Thyroid gland (tissue), 4 donors: ENCODE measurements around the gene LUZP2. TPM values are rescaled to one million over a fixed set of nuclear protein-coding genes. Genes with fewer than 3 reads are reported as not detected.
A peak's percentile ranks its signal among the peaks of the same experiment; 100 is the strongest.

Experiments used
- DNase-seq, 2 donors: peaks; one replicate each; pipeline ENCODE4 v3.0.0-alpha.2; 2019
- H3K27ac ChIP-seq, 3 donors: fragments of 200-600 bp; sonication (generic); 1 replicate in 2 of 3; 2 replicates in 1 of 3; pipeline ENCODE4 v1.5.1; 2016 to 2019; ENCODE audit warnings: mild to moderate bottlenecking in 1 of 3, moderate library complexity in 1 of 3
- H3K27me3 ChIP-seq: fragments of 200-600 bp; sonication (generic); one replicate; pipeline ENCODE4 v1.5.1; 2019
- H3K36me3 ChIP-seq, 2 donors: fragments of 200-600 bp; sonication (generic); one replicate each; pipeline ENCODE4 v1.5.1; 2016 to 2019
- H3K4me1 ChIP-seq, 2 donors: fragments of 200-600 bp; sonication (generic); one replicate each; pipeline ENCODE4 v1.5.1; 2017 to 2019
- H3K4me3 ChIP-seq, 3 donors: fragments of 200-600 bp; sonication (generic); replicated peaks in 1 of 3; 1 replicate in 2 of 3; 2 replicates in 1 of 3; pipeline ENCODE4 v1.5.1; 2016; ENCODE audit warnings: mild to moderate bottlenecking in 1 of 3
- H3K9me3 ChIP-seq: fragments of 200-600 bp; sonication (generic); one replicate; pipeline ENCODE4 v1.5.1; 2017
- POLR2A ChIP-seq, 2 donors: fragments of 450-650 bp; IDR thresholded peaks; one replicate each; pipeline ENCODE4 v1.6.1; 2017; ENCODE audit warnings: antibody characterized with exemption in 2 of 2, mild to moderate bottlenecking in 2 of 2, moderate library complexity in 1 of 2
- WGBS, 2 donors: methylation state at CpG; one replicate each; pipeline ENCODE4 v1.1.5; 2017; 5-methylcytosine and 5-hydroxymethylcytosine counted together
- intact Hi-C: fragments of 100-400 bp; cut with DNase I; formaldehyde crosslinking; loops from one replicate; pipeline ENCODE4 v1.15.1; 2023
- total RNA-seq, 4 donors: library from RNA; depleted of rRNA; stranded (reverse); fragments of >200 nt; gene quantifications; one replicate each; pipeline ENCODE4 v1.2.3, GENCODE V29; 2016
- TF ChIP-seq, protein P1 (sequence below), 6 experiments: fragments of 200-600 bp in 3 of 6; fragments of 450-650 bp in 3 of 6; sonication (generic) in 3 of 6; IDR thresholded peaks; one replicate each; pipeline ENCODE4 v1.5.1; 2016 to 2019; ENCODE audit warnings: antibody characterized with exemption in 6 of 6, mild to moderate bottlenecking in 2 of 6, inconsistent platforms in 1 of 6, moderate library complexity in 1 of 6

Gene LUZP2
- total RNA-seq, 4 donors from 2014 or later: not detected

DNA sequence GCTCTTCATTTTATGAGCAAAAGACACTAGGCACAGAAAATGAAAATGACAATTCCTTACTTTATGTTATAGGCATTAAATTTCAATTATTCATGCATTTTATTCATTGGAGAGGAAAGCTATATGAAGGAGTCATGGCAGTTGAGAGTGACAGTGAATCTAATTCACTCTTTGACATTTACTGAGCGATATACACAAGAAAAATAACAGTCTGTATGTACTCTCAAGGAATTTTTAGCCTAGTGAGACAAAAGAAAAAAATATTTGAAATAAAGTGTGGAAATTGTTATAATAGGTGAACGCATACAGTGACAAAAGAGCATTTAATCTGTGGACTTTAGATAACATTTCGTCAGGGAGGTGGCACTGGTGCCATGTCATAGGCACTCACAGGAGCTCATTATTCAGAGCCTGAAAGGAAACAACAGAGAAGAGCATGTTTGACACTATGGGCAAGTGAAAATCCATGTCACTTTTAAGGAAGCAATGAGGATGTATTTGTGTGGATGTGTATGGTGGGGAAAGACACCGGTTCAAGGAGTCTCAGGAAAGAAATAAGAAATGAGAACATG lies 323.1 kb downstream of the LUZP2 start:
- Histone ChIP-seq H3K4me1 (no peaks in the 10 kb centered on the region), H3K9me3 (no peaks in the 10 kb centered on the region), H3K36me3 (no peaks in the 10 kb centered on the region), H3K27me3 (no peaks in the 10 kb centered on the region), H3K4me3 (no peak overlapping the region), H3K27ac (no peak overlapping the region)
- WGBS, 2 donors: 72 to 80% methylated on average over 4 of the region's 4 CpGs
- intact Hi-C loops: no loop called here
- no peak for DNase-seq
- TF ChIP-seq, protein P1, sequence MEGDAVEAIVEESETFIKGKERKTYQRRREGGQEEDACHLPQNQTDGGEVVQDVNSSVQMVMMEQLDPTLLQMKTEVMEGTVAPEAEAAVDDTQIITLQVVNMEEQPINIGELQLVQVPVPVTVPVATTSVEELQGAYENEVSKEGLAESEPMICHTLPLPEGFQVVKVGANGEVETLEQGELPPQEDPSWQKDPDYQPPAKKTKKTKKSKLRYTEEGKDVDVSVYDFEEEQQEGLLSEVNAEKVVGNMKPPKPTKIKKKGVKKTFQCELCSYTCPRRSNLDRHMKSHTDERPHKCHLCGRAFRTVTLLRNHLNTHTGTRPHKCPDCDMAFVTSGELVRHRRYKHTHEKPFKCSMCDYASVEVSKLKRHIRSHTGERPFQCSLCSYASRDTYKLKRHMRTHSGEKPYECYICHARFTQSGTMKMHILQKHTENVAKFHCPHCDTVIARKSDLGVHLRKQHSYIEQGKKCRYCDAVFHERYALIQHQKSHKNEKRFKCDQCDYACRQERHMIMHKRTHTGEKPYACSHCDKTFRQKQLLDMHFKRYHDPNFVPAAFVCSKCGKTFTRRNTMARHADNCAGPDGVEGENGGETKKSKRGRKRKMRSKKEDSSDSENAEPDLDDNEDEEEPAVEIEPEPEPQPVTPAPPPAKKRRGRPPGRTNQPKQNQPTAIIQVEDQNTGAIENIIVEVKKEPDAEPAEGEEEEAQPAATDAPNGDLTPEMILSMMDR (IDR thresholded peaks at IDR 0.05): no peak
- TF ChIP-seq POLR2A (IDR thresholded peaks at IDR 0.05): no peak

DNA sequence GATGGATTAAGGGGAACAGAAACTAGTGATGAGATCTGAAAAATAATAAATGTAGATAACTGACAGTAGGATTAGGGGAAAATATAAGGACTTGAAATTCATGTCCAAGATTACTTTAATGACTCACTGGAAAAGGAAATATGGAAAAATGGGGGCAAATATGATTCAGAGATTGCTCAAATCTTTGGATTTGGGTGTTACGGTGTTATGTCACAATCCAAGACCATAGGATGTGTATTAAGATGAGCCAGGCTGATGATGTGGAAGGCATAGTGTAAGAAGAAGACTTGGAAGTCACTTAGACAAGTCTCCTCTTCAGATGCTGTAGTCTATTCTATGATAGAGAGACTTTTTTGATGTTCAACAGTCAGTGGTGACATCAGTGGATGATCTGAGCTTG lies 323.7 kb downstream of the LUZP2 start:
- TF ChIP-seq POLR2A (IDR thresholded peaks at IDR 0.05): no peak
- no peak overlapping the region for H3K27ac ChIP-seq
- no peak overlapping the region for H3K4me3 ChIP-seq
- no peaks in the 10 kb centered on the region for H3K36me3 ChIP-seq
- H3K4me1 ChIP-seq: no peaks in the 10 kb centered on the region
- WGBS, 2 donors: 93 to 94% methylated on average over 1 of the region's 1 CpG
- H3K27me3 ChIP-seq: no peaks in the 10 kb centered on the region
- no peak for DNase-seq
- intact Hi-C loops: no loop called here
- no peaks in the 10 kb centered on the region for H3K9me3 ChIP-seq

DNA sequence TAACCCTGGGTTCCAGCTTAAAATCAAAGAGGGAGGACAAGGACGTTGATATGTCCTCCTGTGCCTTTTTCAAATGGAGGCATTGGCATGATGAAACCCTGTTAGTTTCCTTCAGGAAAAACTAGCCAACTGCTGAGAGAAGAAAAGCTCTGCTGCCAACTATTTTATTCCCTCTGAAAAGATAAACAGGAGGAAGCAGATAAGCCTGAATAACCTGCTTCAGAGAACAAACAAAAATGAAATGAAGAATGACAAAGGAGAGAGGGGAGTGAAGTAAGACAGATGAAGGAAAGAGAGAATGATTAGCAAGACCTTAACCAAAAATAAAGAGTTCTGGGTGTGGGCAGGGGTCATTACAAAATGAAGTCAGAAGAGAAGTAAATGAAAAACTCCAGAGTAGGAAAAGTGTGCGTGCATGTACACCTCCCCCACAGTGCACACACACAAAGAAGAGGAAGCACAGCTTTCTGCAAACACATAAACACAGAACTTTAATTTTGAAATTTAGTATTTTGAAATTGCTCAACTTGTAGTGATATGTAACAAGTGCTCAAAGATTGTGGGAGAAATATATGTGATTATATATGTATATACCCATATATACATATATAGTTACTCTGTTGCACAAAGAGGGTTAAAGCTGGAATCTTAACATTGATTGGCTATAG lies 332.2 kb downstream of the LUZP2 start:
- intact Hi-C loops: no loop called here
- WGBS, 2 donors: 32 to 45% methylated on average over 2 of the region's 2 CpGs

DNA sequence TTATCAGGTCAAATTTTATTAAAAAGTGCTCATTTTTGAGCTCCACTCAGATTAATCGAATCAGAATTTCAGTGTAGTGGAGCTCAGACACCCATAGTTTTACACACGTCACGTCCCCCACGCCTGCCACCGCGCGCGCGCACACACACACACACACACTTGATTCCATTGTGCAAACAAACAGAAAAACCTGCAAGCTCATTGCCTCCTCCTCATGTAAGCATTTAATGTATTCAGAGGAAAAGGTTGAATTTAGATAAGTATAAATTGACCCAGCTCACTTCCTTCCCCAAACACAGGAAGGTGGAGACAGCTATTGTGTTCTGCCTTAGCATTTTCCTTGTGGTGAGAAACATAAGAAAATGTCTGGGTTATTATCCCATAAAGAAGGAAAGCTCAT lies 336.7 kb downstream of the LUZP2 start:
- intact Hi-C loops: no loop called here
- TF ChIP-seq, protein P1 (IDR thresholded peaks at IDR 0.05): no peak
- TF ChIP-seq POLR2A (IDR thresholded peaks at IDR 0.05): no peak
- no peak for DNase-seq
- Histone ChIP-seq H3K27ac (no peak overlapping the region), H3K4me1 (no peaks in the 10 kb centered on the region), H3K9me3 (no peaks in the 10 kb centered on the region), H3K27me3 (no peaks in the 10 kb centered on the region), H3K36me3 (no peaks in the 10 kb centered on the region), H3K4me3 (no peak overlapping the region)
- WGBS, 2 donors: 61 to 68% methylated on average over 9 of the region's 9 CpGs

More for the DNA sequence above, 332.2 kb downstream of the LUZP2 start:
- no peak overlapping the region for H3K4me3 ChIP-seq
- H3K9me3 ChIP-seq: no peaks in the 10 kb centered on the region
- H3K27me3 ChIP-seq: no peaks in the 10 kb centered on the region
- H3K36me3 ChIP-seq: no peaks in the 10 kb centered on the region
- H3K4me1 ChIP-seq: no peaks in the 10 kb centered on the region
- H3K27ac ChIP-seq: peak overlapping the region in 1 of 3 donors; percentile 51
- no peak for DNase-seq
- TF ChIP-seq POLR2A (IDR thresholded peaks at IDR 0.05): no peak

DNA sequence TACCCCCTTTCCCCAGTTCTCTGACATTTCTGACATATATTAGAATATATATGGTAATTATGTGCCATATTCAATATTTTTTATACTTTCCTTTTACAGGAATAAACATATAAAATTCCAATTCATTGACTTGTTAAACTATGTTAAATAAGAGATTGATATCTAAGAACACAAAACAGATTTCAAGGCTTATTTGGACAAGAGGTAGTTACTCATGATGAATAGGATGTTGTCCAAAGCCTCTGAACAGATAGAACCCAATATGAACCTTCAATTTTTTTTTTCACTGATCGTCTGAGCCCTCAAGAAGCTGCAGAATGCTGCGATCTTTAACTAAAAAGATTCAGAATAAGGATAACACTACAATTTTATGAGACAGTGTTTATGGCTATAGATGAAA lies 340.3 kb downstream of the LUZP2 start:
- no peaks in the 10 kb centered on the region for H3K27me3 ChIP-seq
- no peak for DNase-seq
- H3K4me3 ChIP-seq: no peak overlapping the region
- H3K27ac ChIP-seq: no peak overlapping the region
- TF ChIP-seq, protein P1 (IDR thresholded peaks at IDR 0.05): no peak
- no peak for TF ChIP-seq POLR2A (IDR thresholded peaks at IDR 0.05)
- no peaks in the 10 kb centered on the region for H3K4me1 ChIP-seq
- H3K36me3 ChIP-seq: no peaks in the 10 kb centered on the region
- intact Hi-C loops: no loop called here
- H3K9me3 ChIP-seq: no peaks in the 10 kb centered on the region
- WGBS, 2 donors: 63 to 69% methylated on average over 2 of the region's 2 CpGs

DNA sequence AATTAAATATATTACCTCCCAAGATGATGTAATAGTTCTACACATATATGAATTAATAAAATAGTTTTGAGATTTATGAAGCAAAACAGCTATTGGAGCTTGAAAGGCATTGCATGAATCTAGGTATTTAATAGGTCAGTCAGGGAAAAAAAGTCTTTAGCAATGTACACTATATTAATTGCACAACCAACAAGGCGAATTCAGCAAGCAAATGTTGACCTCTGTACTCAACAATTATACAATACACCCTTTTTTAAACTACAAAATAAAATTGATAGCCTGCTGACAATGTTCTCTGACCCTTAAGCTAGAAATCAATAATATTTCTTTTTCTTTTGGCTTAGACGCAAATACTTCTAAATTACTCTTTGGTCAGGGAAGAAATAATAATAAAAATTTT lies 345.5 kb downstream of the LUZP2 start:
- no peak overlapping the region for H3K27ac ChIP-seq
- H3K36me3 ChIP-seq: no peaks in the 10 kb centered on the region
- intact Hi-C loops: no loop called here
- no peaks in the 10 kb centered on the region for H3K27me3 ChIP-seq
- no peaks in the 10 kb centered on the region for H3K4me1 ChIP-seq
- no peak overlapping the region for H3K4me3 ChIP-seq
- TF ChIP-seq, protein P1 (IDR thresholded peaks at IDR 0.05): no peak
- TF ChIP-seq POLR2A (IDR thresholded peaks at IDR 0.05): no peak
- no peak for DNase-seq
- 86 to 90% methylated on average over 2 of the region's 2 CpGs for WGBS, 2 donors
- no peaks in the 10 kb centered on the region for H3K9me3 ChIP-seq
